ENCODE data around the gene ATP1A3.

DNA sequence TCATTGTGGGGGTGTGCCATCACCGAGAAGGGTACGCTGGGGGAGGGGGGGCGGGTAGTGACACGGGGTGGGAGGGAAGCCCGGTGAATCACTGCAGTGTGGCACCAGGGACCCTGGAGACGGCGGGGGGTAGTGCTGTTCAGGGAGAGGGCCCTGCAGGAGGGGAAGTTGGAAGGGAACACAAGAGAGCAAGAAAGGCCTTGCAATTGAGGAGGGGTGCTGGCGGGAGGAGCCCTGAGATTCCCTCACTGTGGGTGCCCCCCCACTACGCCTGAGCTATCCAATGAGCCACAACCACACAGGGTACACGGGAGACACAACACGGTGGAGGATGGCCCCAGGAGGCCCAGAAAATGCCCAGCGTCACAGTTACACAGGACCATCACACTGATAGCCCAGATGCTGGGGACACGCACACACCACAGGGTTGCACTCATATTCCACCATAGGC is 516 bp upstream of the ATP1A3 start:
- TF ChIP-seq, protein P1, sequence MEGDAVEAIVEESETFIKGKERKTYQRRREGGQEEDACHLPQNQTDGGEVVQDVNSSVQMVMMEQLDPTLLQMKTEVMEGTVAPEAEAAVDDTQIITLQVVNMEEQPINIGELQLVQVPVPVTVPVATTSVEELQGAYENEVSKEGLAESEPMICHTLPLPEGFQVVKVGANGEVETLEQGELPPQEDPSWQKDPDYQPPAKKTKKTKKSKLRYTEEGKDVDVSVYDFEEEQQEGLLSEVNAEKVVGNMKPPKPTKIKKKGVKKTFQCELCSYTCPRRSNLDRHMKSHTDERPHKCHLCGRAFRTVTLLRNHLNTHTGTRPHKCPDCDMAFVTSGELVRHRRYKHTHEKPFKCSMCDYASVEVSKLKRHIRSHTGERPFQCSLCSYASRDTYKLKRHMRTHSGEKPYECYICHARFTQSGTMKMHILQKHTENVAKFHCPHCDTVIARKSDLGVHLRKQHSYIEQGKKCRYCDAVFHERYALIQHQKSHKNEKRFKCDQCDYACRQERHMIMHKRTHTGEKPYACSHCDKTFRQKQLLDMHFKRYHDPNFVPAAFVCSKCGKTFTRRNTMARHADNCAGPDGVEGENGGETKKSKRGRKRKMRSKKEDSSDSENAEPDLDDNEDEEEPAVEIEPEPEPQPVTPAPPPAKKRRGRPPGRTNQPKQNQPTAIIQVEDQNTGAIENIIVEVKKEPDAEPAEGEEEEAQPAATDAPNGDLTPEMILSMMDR (IDR thresholded peaks at IDR 0.05), result no peak
- no peak for TF ChIP-seq POLR2A (IDR thresholded peaks at IDR 0.05)
